GM12878 (cell line): Measurements from ENCODE around the gene PRDM8.

Experiments
- ATF2 ChIP-seq: IDR thresholded peaks from 2 replicates; pipeline ENCODE4 v1.6.1; 2012; ENCODE audit warnings: low read length, inconsistent platforms
- CTCF ChIP-seq, 3 experiments: IDR thresholded peaks in 2 of 3; conservative IDR thresholded peaks in 1 of 3; 2 replicates each; pipeline ENCODE4 v1.5.1; 2011; ENCODE audit warnings: low read depth in 3 of 3, low read length in 3 of 3, mild to moderate bottlenecking in 3 of 3, control low read depth in 2 of 3, moderate library complexity in 2 of 3, inconsistent platforms in 1 of 3, mixed read lengths in 1 of 3; ENCODE audit not compliant: control insufficient read depth in 2 of 3, insufficient read depth in 1 of 3; ENCODE audit errors: extremely low read depth in 1 of 3
- HDAC6 ChIP-seq: fragments of 200-600 bp; sonication (generic); IDR thresholded peaks from one replicate; pipeline ENCODE4 v1.8.0; 2017; ENCODE audit warnings: antibody characterized with exemption; ENCODE audit not compliant: unreplicated experiment
- NFXL1 ChIP-seq: fragments of 450-650 bp; IDR thresholded peaks from 2 replicates; pipeline ENCODE4 v1.6.1; 2017; ENCODE audit warnings: antibody characterized with exemption, mild to moderate bottlenecking, borderline replicate concordance
- RBBP5 ChIP-seq: fragments of 200-600 bp; sonication (generic); conservative IDR thresholded peaks from 2 replicates; pipeline ENCODE4 v1.6.1; 2016
- REST ChIP-seq: IDR thresholded peaks from 2 replicates; pipeline ENCODE4 v1.6.1; 2012; ENCODE audit warnings: mild to moderate bottlenecking, low read depth, low read length
- STAT3 ChIP-seq: IDR thresholded peaks from 2 replicates; pipeline ENCODE4 v1.6.1; 2011; ENCODE audit warnings: low read depth, low read length, improper control_type of control experiment
- ZNF274 ChIP-seq: IDR thresholded peaks from one replicate; pipeline ENCODE4 v1.8.0; 2011; ENCODE audit not compliant: insufficient read length, insufficient read depth

- no peak for TF ChIP-seq HDAC6
- no peak for TF ChIP-seq REST
- TF ChIP-seq ATF2 = no peak
- TF ChIP-seq NFXL1 = no peak
- TF ChIP-seq ZNF274 = no peak
- TF ChIP-seq STAT3 = no peak
- TF ChIP-seq CTCF (IDR thresholded peaks at IDR 0.05 in 2 of 3, conservative IDR thresholded peaks at IDR 0.05 in 1 of 3; ENCODE audit: control insufficient read depth in 2 of 3, extremely low read depth in 1 of 3, insufficient read depth in 1 of 3, low read depth in 3 of 3, low read length in 3 of 3) = no peak
- no peak for TF ChIP-seq RBBP5
Measured at GRCh38 chr4:80188457-80188800, 8.9 kb upstream of the PRDM8 start.
